HG03571 (cell line): ENCODE data around the gene KIRREL3.
A peak's percentile ranks its signal among the peaks of the same experiment; 100 is the strongest.

Source experiments
- ATAC-seq: cut with Tn5 transposase; IDR thresholded peaks from one replicate; pipeline ENCODE4 v1.9.1; 2021; ENCODE audit not compliant: unreplicated experiment

KIRREL3 gene

GRCh38 chr11:126479178-126479930 is 521.2 kb downstream of the KIRREL3 start:
- no peak for ATAC-seq

GRCh38 chr11:126478466-126478865 is 522.1 kb downstream of the KIRREL3 start:
- no peak for ATAC-seq

GRCh38 chr11:126477535-126478305 is 522.9 kb downstream of the KIRREL3 start:
- ATAC-seq, result no peak

- ATAC-seq, result no peak
Measured at GRCh38 chr11:126476977-126477376, 523.6 kb downstream of the KIRREL3 start.

- ATAC-seq, result no peak
Measured at GRCh38 chr11:126476266-126476924, 524.2 kb downstream of the KIRREL3 start.

GRCh38 chr11:126475014-126475991 is 525.3 kb downstream of the KIRREL3 start:
- no peak for ATAC-seq

- ATAC-seq, result no peak
Measured at GRCh38 chr11:126474220-126474619, 526.4 kb downstream of the KIRREL3 start.

GRCh38 chr11:126473269-126473668 is 527.3 kb downstream of the KIRREL3 start:
- ATAC-seq, result no peak

- ATAC-seq, result no peak
Measured at GRCh38 chr11:126469311-126469710, 531.3 kb downstream of the KIRREL3 start.

GRCh38 chr11:126468102-126468521 is 532.5 kb downstream of the KIRREL3 start:
- ATAC-seq, result peak; percentile 40

- no peak for ATAC-seq
Measured at GRCh38 chr11:126467471-126467870, 533.1 kb downstream of the KIRREL3 start.

GRCh38 chr11:126467046-126467370 is 533.6 kb downstream of the KIRREL3 start:
- no peak for ATAC-seq

GRCh38 chr11:126466236-126467045 is 534.1 kb downstream of the KIRREL3 start:
- no peak for ATAC-seq

GRCh38 chr11:126465573-126466188 is 534.9 kb downstream of the KIRREL3 start:
- peak; percentile 71 for ATAC-seq

GRCh38 chr11:126464796-126465195 is 535.8 kb downstream of the KIRREL3 start:
- no peak for ATAC-seq

- ATAC-seq, result no peak
Measured at GRCh38 chr11:126462422-126462821, 538.1 kb downstream of the KIRREL3 start.

GRCh38 chr11:126461996-126462395 is 538.6 kb downstream of the KIRREL3 start:
- ATAC-seq, result no peak

- ATAC-seq, result no peak
Measured at GRCh38 chr11:126461096-126461440, 539.5 kb downstream of the KIRREL3 start.

- ATAC-seq, result no peak
Measured at GRCh38 chr11:126460417-126461095, 540.0 kb downstream of the KIRREL3 start.
